ENCODE measurements around the gene KLHL17.

DNA sequence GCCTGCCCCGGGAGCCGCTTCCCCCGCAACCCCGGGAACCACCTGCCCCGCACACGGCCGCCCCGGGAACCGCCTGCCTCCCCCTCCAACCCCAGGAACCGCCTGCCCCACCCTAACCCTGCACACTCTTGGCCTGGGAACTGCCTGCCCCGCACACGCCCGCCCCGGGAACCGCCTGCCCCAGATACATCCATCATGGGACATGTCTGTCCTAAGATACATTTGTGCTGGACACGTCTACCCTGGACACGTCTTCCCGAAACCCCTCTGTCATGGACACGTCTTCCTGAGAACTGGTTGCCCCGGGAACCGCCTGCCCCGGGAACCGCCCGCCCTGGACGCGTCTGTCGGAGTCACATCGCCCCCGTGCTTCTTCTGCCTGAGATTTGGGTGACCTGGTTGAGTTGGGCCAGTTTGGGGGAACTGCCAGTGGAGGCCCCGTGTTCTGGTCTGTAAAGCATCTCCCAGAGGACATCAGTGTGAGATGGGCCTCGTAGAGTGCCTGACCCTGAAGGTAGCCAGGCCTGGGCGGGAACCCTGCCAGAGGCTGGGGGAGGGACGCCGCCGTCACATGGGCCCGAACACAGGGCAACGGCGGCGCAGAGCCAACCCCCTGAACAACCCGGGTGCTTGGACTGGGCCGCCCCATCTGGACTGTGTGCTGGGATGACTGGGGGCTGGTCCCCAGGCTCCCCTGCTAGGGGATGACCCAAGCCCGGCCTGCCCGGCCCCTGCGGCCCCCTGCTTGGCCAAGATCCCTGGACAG, 17.9 kb downstream of the KLHL17 start:
- TF ChIP-seq POLR2A (IDR thresholded peaks at IDR 0.05; ENCODE audit: low read length) (no peak), MAZ (IDR thresholded peaks at IDR 0.05; ENCODE audit: borderline replicate concordance, low read depth, low read length) (no peak), RFX5 (IDR thresholded peaks at IDR 0.05) (no peak), CEBPB (IDR thresholded peaks at IDR 0.05) (no peak)
- TF ChIP-seq, protein P1, sequence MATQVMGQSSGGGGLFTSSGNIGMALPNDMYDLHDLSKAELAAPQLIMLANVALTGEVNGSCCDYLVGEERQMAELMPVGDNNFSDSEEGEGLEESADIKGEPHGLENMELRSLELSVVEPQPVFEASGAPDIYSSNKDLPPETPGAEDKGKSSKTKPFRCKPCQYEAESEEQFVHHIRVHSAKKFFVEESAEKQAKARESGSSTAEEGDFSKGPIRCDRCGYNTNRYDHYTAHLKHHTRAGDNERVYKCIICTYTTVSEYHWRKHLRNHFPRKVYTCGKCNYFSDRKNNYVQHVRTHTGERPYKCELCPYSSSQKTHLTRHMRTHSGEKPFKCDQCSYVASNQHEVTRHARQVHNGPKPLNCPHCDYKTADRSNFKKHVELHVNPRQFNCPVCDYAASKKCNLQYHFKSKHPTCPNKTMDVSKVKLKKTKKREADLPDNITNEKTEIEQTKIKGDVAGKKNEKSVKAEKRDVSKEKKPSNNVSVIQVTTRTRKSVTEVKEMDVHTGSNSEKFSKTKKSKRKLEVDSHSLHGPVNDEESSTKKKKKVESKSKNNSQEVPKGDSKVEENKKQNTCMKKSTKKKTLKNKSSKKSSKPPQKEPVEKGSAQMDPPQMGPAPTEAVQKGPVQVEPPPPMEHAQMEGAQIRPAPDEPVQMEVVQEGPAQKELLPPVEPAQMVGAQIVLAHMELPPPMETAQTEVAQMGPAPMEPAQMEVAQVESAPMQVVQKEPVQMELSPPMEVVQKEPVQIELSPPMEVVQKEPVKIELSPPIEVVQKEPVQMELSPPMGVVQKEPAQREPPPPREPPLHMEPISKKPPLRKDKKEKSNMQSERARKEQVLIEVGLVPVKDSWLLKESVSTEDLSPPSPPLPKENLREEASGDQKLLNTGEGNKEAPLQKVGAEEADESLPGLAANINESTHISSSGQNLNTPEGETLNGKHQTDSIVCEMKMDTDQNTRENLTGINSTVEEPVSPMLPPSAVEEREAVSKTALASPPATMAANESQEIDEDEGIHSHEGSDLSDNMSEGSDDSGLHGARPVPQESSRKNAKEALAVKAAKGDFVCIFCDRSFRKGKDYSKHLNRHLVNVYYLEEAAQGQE (IDR thresholded peaks at IDR 0.05), result no peak
- TF ChIP-seq, protein P2, sequence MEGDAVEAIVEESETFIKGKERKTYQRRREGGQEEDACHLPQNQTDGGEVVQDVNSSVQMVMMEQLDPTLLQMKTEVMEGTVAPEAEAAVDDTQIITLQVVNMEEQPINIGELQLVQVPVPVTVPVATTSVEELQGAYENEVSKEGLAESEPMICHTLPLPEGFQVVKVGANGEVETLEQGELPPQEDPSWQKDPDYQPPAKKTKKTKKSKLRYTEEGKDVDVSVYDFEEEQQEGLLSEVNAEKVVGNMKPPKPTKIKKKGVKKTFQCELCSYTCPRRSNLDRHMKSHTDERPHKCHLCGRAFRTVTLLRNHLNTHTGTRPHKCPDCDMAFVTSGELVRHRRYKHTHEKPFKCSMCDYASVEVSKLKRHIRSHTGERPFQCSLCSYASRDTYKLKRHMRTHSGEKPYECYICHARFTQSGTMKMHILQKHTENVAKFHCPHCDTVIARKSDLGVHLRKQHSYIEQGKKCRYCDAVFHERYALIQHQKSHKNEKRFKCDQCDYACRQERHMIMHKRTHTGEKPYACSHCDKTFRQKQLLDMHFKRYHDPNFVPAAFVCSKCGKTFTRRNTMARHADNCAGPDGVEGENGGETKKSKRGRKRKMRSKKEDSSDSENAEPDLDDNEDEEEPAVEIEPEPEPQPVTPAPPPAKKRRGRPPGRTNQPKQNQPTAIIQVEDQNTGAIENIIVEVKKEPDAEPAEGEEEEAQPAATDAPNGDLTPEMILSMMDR (IDR thresholded peaks at IDR 0.05), result no peak
- TF ChIP-seq, protein P3, sequence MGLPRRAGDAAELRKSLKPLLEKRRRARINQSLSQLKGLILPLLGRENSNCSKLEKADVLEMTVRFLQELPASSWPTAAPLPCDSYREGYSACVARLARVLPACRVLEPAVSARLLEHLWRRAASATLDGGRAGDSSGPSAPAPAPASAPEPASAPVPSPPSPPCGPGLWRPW (IDR thresholded peaks at IDR 0.05), result no peak
- TF ChIP-seq, protein P4, sequence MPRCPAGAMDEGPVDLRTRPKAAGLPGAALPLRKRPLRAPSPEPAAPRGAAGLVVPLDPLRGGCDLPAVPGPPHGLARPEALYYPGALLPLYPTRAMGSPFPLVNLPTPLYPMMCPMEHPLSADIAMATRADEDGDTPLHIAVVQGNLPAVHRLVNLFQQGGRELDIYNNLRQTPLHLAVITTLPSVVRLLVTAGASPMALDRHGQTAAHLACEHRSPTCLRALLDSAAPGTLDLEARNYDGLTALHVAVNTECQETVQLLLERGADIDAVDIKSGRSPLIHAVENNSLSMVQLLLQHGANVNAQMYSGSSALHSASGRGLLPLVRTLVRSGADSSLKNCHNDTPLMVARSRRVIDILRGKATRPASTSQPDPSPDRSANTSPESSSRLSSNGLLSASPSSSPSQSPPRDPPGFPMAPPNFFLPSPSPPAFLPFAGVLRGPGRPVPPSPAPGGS (IDR thresholded peaks at IDR 0.05), result no peak
